ENCODE data around the gene ZBTB7C.

ZBTB7C gene

GRCh38 chr18:48028081-48028480 lies 381.1 kb downstream of the ZBTB7C start:
- no peak for DNase-seq

- DNase-seq: no peak
These were observed 381.7 kb downstream of the ZBTB7C start for GRCh38 chr18:48027401-48027963.

- DNase-seq: no peak
These were observed 383.0 kb downstream of the ZBTB7C start for GRCh38 chr18:48026216-48026615.

GRCh38 chr18:48024881-48025660 lies 384.1 kb downstream of the ZBTB7C start:
- no peak for DNase-seq

GRCh38 chr18:48024009-48024512 lies 385.1 kb downstream of the ZBTB7C start:
- DNase-seq: no peak

- peak; percentile 90 for DNase-seq
These were observed 385.7 kb downstream of the ZBTB7C start for GRCh38 chr18:48023334-48024008.

GRCh38 chr18:48022531-48023329 lies 386.5 kb downstream of the ZBTB7C start:
- DNase-seq: peak; percentile 94

- no peak for DNase-seq
These were observed 387.2 kb downstream of the ZBTB7C start for GRCh38 chr18:48022021-48022420.

- no peak for DNase-seq
These were observed 387.8 kb downstream of the ZBTB7C start for GRCh38 chr18:48021273-48021914.

- no peak for DNase-seq
These were observed 388.6 kb downstream of the ZBTB7C start for GRCh38 chr18:48020337-48021250.

- peak; percentile 99 for DNase-seq
These were observed 389.4 kb downstream of the ZBTB7C start for GRCh38 chr18:48019557-48020325.

- DNase-seq: peak; percentile 80
These were observed 390.3 kb downstream of the ZBTB7C start for GRCh38 chr18:48018851-48019250.

- DNase-seq: no peak
These were observed 391.5 kb downstream of the ZBTB7C start for GRCh38 chr18:48017635-48018034.

- DNase-seq: no peak
These were observed 396.0 kb downstream of the ZBTB7C start for GRCh38 chr18:48013162-48013561.

- peak; percentile 42 for DNase-seq
These were observed 397.2 kb downstream of the ZBTB7C start for GRCh38 chr18:48011926-48012465.

- DNase-seq: no peak
These were observed 398.9 kb downstream of the ZBTB7C start for GRCh38 chr18:48010264-48010663.

- no peak for DNase-seq
These were observed 400.0 kb downstream of the ZBTB7C start for GRCh38 chr18:48009116-48009745.

GRCh38 chr18:48007955-48008701 lies 401.1 kb downstream of the ZBTB7C start:
- DNase-seq: peak; percentile 98

- DNase-seq: no peak
These were observed 401.8 kb downstream of the ZBTB7C start for GRCh38 chr18:48007381-48007780.

Measured in NCI-H146 (cell line).